Body of pancreas (tissue), 4 donors: ENCODE data around the gene SAG. TPM values are rescaled to one million over a fixed set of nuclear protein-coding genes. Genes with fewer than 3 reads are reported as not detected.

ENCODE experiments used
- ATAC-seq: fragments of 150-250 bp; one replicate; pipeline ENCODE4 v1.9.1; 2016
- DNase-seq, 4 donors: peaks; one replicate each; pipeline ENCODE4 v3.0.0-alpha.2; 2019
- H3K27ac ChIP-seq, 4 donors: fragments of 200-600 bp; sonication (generic); 1 replicate in 3 of 4; 2 replicates in 1 of 4; pipeline versions ENCODE4 v1.5.1 to v1.6.1; 2016 to 2019; ENCODE audit warnings: mild to moderate bottlenecking in 1 of 4, mixed read lengths in 1 of 4, moderate library complexity in 1 of 4
- H3K27me3 ChIP-seq, 2 donors: fragments of 200-600 bp; sonication (generic); one replicate each; pipeline ENCODE4 v1.6.0; 2016; ENCODE audit warnings: mild to moderate bottlenecking in 1 of 2
- H3K36me3 ChIP-seq, 2 donors: fragments of 200-600 bp; sonication (generic); replicated peaks in 1 of 2; 2 replicates each; pipeline ENCODE4 v1.5.1; 2016; ENCODE audit warnings: low read depth in 2 of 2; ENCODE audit not compliant: insufficient read depth in 1 of 2
- H3K4me1 ChIP-seq: fragments of 200-600 bp; sonication (generic); one replicate; pipeline ENCODE4 v1.6.0; 2016
- H3K4me3 ChIP-seq, 2 donors: fragments of 200-600 bp; sonication (generic); 1 replicate in 1 of 2; 2 replicates in 1 of 2; pipeline ENCODE4 v1.5.1; 2016 to 2019
- H3K9me3 ChIP-seq, 3 donors: fragments of 200-600 bp; sonication (generic); 1 replicate in 2 of 3; 2 replicates in 1 of 3; pipeline ENCODE4 v1.5.1; 2016
- CTCF ChIP-seq, 7 experiments: fragments of 450-650 bp in 4 of 7; fragments of 200-600 bp in 3 of 7; sonication (generic) in 3 of 7; IDR thresholded peaks; one replicate each; pipeline ENCODE4 v1.5.1; 2016 to 2019; ENCODE audit warnings: antibody characterized with exemption in 7 of 7
- POLR2A ChIP-seq, 3 donors: fragments of 450-650 bp; IDR thresholded peaks; one replicate each; pipeline ENCODE4 v1.6.1; 2016; ENCODE audit warnings: antibody characterized with exemption in 3 of 3, mild to moderate bottlenecking in 2 of 3
- WGBS, 2 donors: methylation state at CpG; one replicate each; pipeline ENCODE4 v1.1.5; 2017; 5-methylcytosine and 5-hydroxymethylcytosine counted together
- intact Hi-C: fragments of 100-400 bp; cut with DNase I; formaldehyde crosslinking; loops from one replicate; pipeline ENCODE4 v1.15.1; 2023
- total RNA-seq, 2 donors: library from RNA; depleted of rRNA; stranded (reverse); fragments of >200 nt; gene quantifications; one replicate each; pipeline ENCODE4 v1.1.0, GENCODE V29; 2016

The SAG gene
- total RNA-seq, 2 donors from 2014 or later = not detected

- Histone ChIP-seq H3K27me3 (no peaks in the 10 kb centered on the region), H3K4me1 (no peaks in the 10 kb centered on the region), H3K9me3 (no peaks in the 10 kb centered on the region), H3K4me3 (no peak overlapping the region), H3K36me3 (no peaks in the 10 kb centered on the region), H3K27ac (no peak overlapping the region)
- TF ChIP-seq CTCF (IDR thresholded peaks at IDR 0.05) (no peak), POLR2A (IDR thresholded peaks at IDR 0.05) (no peak)
- intact Hi-C loops = no loop called here
- 53 to 75% methylated on average over 2 to 5 of the region's 5 CpGs for WGBS, 2 donors
- DNase-seq = no peak
- ATAC-seq = no peak
Observed at GRCh38 chr2:233338046-233338445, 30.4 kb downstream of the SAG start.

- DNase-seq (no peak), ATAC-seq (no peak)
- intact Hi-C loops = no loop called here
- WGBS, 2 donors = 84 to 85% methylated on average over 3 of the region's 3 CpGs
- H3K4me1 ChIP-seq = no peaks in the 10 kb centered on the region
- H3K27me3 ChIP-seq = no peaks in the 10 kb centered on the region
- H3K9me3 ChIP-seq = no peaks in the 10 kb centered on the region
- no peak overlapping the region for H3K4me3 ChIP-seq
- no peaks in the 10 kb centered on the region for H3K36me3 ChIP-seq
- no peak overlapping the region for H3K27ac ChIP-seq
- TF ChIP-seq POLR2A (IDR thresholded peaks at IDR 0.05) (no peak), CTCF (IDR thresholded peaks at IDR 0.05) (no peak)
Observed at GRCh38 chr2:233338812-233339368, 31.3 kb downstream of the SAG start.

- H3K27ac ChIP-seq = no peak overlapping the region
- no peaks in the 10 kb centered on the region for H3K36me3 ChIP-seq
- intact Hi-C loops = no loop called here
- WGBS, 2 donors = 38 to 51% methylated on average over 3 of the region's 3 CpGs
- no peak overlapping the region for H3K4me3 ChIP-seq
- no peak for DNase-seq
- H3K9me3 ChIP-seq = no peaks in the 10 kb centered on the region
- no peak for ATAC-seq
- H3K4me1 ChIP-seq = no peaks in the 10 kb centered on the region
- no peaks in the 10 kb centered on the region for H3K27me3 ChIP-seq
- no peak for TF ChIP-seq POLR2A (IDR thresholded peaks at IDR 0.05)
- no peak for TF ChIP-seq CTCF (IDR thresholded peaks at IDR 0.05)
Observed at GRCh38 chr2:233339427-233339826, 31.8 kb downstream of the SAG start.

- no peak overlapping the region for H3K4me3 ChIP-seq
- intact Hi-C loops = no loop called here
- 91 to 97% methylated on average over 3 of the region's 3 CpGs for WGBS, 2 donors
- no peaks in the 10 kb centered on the region for H3K27me3 ChIP-seq
- ATAC-seq = no peak
- no peak overlapping the region for H3K27ac ChIP-seq
- H3K9me3 ChIP-seq = no peaks in the 10 kb centered on the region
- H3K36me3 ChIP-seq = no peaks in the 10 kb centered on the region
- TF ChIP-seq CTCF (IDR thresholded peaks at IDR 0.05) (no peak), POLR2A (IDR thresholded peaks at IDR 0.05) (no peak)
- H3K4me1 ChIP-seq = no peaks in the 10 kb centered on the region
- no peak for DNase-seq
Observed at GRCh38 chr2:233341296-233341695, 33.7 kb downstream of the SAG start.

- intact Hi-C loops = no loop called here
- WGBS, 2 donors = 72 to 76% methylated on average over 5 of the region's 5 CpGs
- no peak for DNase-seq
Observed at GRCh38 chr2:233342301-233342700, 34.7 kb downstream of the SAG start.

More at GRCh38 chr2:233342301-233342700, 34.7 kb downstream of the SAG start:
- ATAC-seq = no peak
- Histone ChIP-seq H3K4me1 (no peaks in the 10 kb centered on the region), H3K27me3 (no peaks in the 10 kb centered on the region), H3K9me3 (no peaks in the 10 kb centered on the region), H3K4me3 (no peak overlapping the region), H3K27ac (no peak overlapping the region), H3K36me3 (no peaks in the 10 kb centered on the region)
- TF ChIP-seq CTCF (IDR thresholded peaks at IDR 0.05) (no peak), POLR2A (IDR thresholded peaks at IDR 0.05) (no peak)
